Suprapubic skin (tissue), 3 donors: ENCODE data around the gene HSPB6.

Experiments used
- CTCF ChIP-seq, 2 donors: fragments of 200-600 bp in 1 of 2; fragments of 450-650 bp in 1 of 2; sonication (generic) in 1 of 2; IDR thresholded peaks; one replicate each; pipeline ENCODE4 v1.5.1; 2016 to 2019; ENCODE audit warnings: antibody characterized with exemption in 2 of 2, mild to moderate bottlenecking in 1 of 2, moderate library complexity in 1 of 2
- EP300 ChIP-seq: sonication (generic); formaldehyde crosslinking; IDR thresholded peaks from one replicate; pipeline ENCODE4 v1.6.1; 2017; ENCODE audit warnings: antibody characterized with exemption
- POLR2A ChIP-seq, 2 donors: fragments of 450-650 bp; IDR thresholded peaks; one replicate each; pipeline ENCODE4 v1.6.1; 2017; ENCODE audit warnings: antibody characterized with exemption in 2 of 2, mild to moderate bottlenecking in 2 of 2, moderate library complexity in 2 of 2

DNA sequence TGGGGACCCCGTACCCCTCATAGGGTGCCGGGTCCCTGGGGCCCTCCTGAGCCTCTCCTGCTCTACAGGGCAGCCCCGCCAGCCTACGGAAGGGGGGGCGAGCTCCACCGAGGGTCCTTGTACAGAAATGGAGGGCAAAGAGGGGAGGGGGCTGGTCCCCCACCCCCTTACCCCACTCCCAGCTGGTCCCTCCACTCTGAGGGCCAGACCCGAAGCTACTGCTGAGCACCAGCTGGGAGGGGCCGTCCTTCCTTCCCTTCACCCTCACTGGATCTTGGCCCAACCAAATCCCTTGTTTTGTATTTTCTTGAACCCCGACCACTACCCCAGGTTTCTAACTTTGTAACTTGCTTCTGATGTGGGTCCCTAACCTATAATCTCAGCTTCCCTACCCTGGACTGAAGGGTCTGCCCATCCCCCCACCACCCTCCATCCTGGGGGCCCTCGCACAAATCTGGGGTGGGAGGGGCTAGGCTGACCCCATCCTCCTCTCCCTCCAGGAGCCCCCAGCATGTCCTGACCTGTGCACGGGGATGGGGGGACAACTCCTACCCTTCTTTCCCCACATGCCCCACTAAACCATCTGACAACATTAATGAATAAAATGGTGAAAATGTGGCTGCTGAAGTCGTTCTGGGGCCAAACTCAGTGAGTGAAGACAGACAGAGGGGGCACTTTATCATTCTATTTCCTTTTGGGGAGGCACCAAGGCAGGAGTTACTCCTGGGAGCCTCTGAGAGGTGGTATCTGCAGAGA, 31.6 kb upstream of the HSPB6 start:
- TF ChIP-seq CTCF (IDR thresholded peaks at IDR 0.05) (no peak), EP300 (no peak), POLR2A (IDR thresholded peaks at IDR 0.05) (no peak)
